Endothelial cell of umbilical vein (primary cell): ENCODE measurements around the gene KIAA2012. TPM values are rescaled to one million over a fixed set of nuclear protein-coding genes. Genes with fewer than 3 reads are reported as not detected.
A peak's percentile ranks its signal among the peaks of the same experiment; 100 is the strongest.

Experiments
- BruUV-seq: library from RNA; stranded (reverse); fragments of 400-500 nt; replicated peaks from 2 replicates; lab custom pipeline; 2021; lab: Mats Ljungman, UMichigan
- CTCF ChIA-PET: fragments of 300-600, 350-600 bp; sonication (Branson Sonifier 250); formaldehyde crosslinking; loops from one replicate; lab custom pipeline; 2021; ENCODE audit warnings: antibody characterized with exemption, inconsistent platforms; lab: Charles Lee
- POLR2A ChIA-PET: fragments of 300-600, 350-600 bp; sonication (Branson Sonifier 250); formaldehyde crosslinking; loops from one replicate; lab custom pipeline; 2021; ENCODE audit warnings: antibody characterized with exemption, inconsistent platforms; lab: Charles Lee
- DNase-seq: peaks from one replicate; pipeline ENCODE4 v3.0.0-alpha.2; 2011; ENCODE audit warnings: low read depth, low spot score
- FAIRE-seq: peaks from 2 replicates; lab custom pipeline; 2011; peaks lifted over from hg19 to GRCh38; lab: Jason Lieb, UNC
- H2AFZ ChIP-seq: 2 replicates; pipeline ENCODE4 v1.6.0; 2012; ENCODE audit warnings: low read depth, low read length, control low read depth, inconsistent platforms
- H3K27ac ChIP-seq: 2 replicates; pipeline ENCODE4 v1.5.1; 2011; ENCODE audit warnings: low read depth, mild to moderate bottlenecking, control low read depth, low read length, moderate library complexity; ENCODE audit not compliant: insufficient read depth
- H3K27me3 ChIP-seq, 2 experiments: 2 replicates each; pipeline versions ENCODE4 v1.6.0 to v1.6.1; 2011; ENCODE audit warnings: low read length in 2 of 2, mixed read lengths in 1 of 2; ENCODE audit not compliant: control insufficient read depth in 2 of 2, insufficient read depth in 2 of 2
- H3K36me3 ChIP-seq, 2 experiments: 2 replicates in 1 of 2; 3 replicates in 1 of 2; pipeline ENCODE4 v1.5.1; 2011; ENCODE audit warnings: low read length in 2 of 2, mild to moderate bottlenecking in 1 of 2, moderate library complexity in 1 of 2; ENCODE audit not compliant: control insufficient read depth in 2 of 2, insufficient read depth in 2 of 2; ENCODE audit errors: extremely low read depth in 1 of 2
- H3K4me1 ChIP-seq: 3 replicates; pipeline ENCODE4 v1.5.1; 2011; ENCODE audit warnings: mild to moderate bottlenecking, low read length; ENCODE audit not compliant: control insufficient read depth, insufficient read depth; ENCODE audit errors: extremely low read depth
- H3K4me2 ChIP-seq: 2 replicates; pipeline ENCODE4 v1.6.1; 2011; ENCODE audit warnings: low read length, control low read depth, mixed read lengths; ENCODE audit not compliant: insufficient read depth
- H3K4me3 ChIP-seq, 3 experiments: fragments of 200-600 bp in 1 of 3; sonication (generic), shearing (Covaris generic) in 1 of 3; replicated peaks in 1 of 3; 2 replicates each; pipeline ENCODE4 v1.5.1; 2011 to 2016; ENCODE audit warnings: control low read depth in 3 of 3, low read length in 3 of 3, mild to moderate bottlenecking in 2 of 3, inconsistent platforms in 1 of 3, low read depth in 1 of 3, moderate library complexity in 1 of 3; ENCODE audit not compliant: insufficient read depth in 1 of 3
- H3K79me2 ChIP-seq: 2 replicates; pipeline ENCODE4 v1.6.0; 2012; ENCODE audit warnings: low read length, inconsistent platforms; ENCODE audit not compliant: control insufficient read depth, insufficient read depth
- H3K9ac ChIP-seq: replicated peaks from 2 replicates; pipeline ENCODE3; 2011; ENCODE audit warnings: low read length, control low read depth; ENCODE audit not compliant: insufficient read depth; ENCODE audit errors: extremely low read depth
- H3K9me1 ChIP-seq: replicated peaks from 3 replicates; pipeline ENCODE4 v1.6.0; 2011; ENCODE audit warnings: mild to moderate bottlenecking, low read length; ENCODE audit not compliant: control insufficient read depth, insufficient read depth; ENCODE audit errors: extremely low read depth
- H3K9me3 ChIP-seq: replicated peaks from 2 replicates; pipeline ENCODE4 v1.5.1; 2012; ENCODE audit warnings: low read length, inconsistent platforms; ENCODE audit not compliant: control insufficient read depth, insufficient read depth
- H4K20me1 ChIP-seq: replicated peaks from 2 replicates; pipeline ENCODE3; 2011; ENCODE audit warnings: mild to moderate bottlenecking, low read length; ENCODE audit not compliant: control insufficient read depth, insufficient read depth; ENCODE audit errors: extremely low read depth
- EZH2 ChIP-seq: IDR thresholded peaks from 2 replicates; pipeline ENCODE4 v1.6.1; 2012; ENCODE audit warnings: borderline replicate concordance, low read depth, mild to moderate bottlenecking, moderate library complexity, low read length, inconsistent platforms; ENCODE audit not compliant: severe bottlenecking
- FOS ChIP-seq: IDR thresholded peaks from 2 replicates; pipeline ENCODE4 v1.6.1; 2011; ENCODE audit warnings: mild to moderate bottlenecking, low read length, moderate library complexity, borderline replicate concordance; ENCODE audit not compliant: insufficient read depth
- MYC ChIP-seq: IDR thresholded peaks from one replicate; pipeline ENCODE4 v1.6.1; 2011; ENCODE audit warnings: mild to moderate bottlenecking, low read depth, low read length
- POLR2A ChIP-seq: IDR thresholded peaks from 2 replicates; pipeline ENCODE4 v1.6.1; 2012; ENCODE audit warnings: low read depth, mild to moderate bottlenecking, control low read depth, low read length
- dilution Hi-C: fragments of 300-500 bp; cut with MboI; formaldehyde crosslinking; loops from one replicate; pipeline ENCODE4 v1.15.0; 2019; ENCODE audit warnings: low sequenced_read_pairs; ENCODE audit not compliant: extremely low pct_ligation_motif_present
- intact Hi-C: fragments of 100-400 bp; cut with micrococcal nuclease; formaldehyde crosslinking; loops from one replicate; pipeline ENCODE4 v1.10.0; 2022
- polyA plus RNA-seq, 4 experiments: library from polyadenylated mRNA; depleted of rRNA in 3 of 4; stranded (reverse) in 3 of 4; unstranded in 1 of 4; fragments of >200 nt; gene quantifications; 2 replicates each; pipeline versions ENCODE4 v1.2.1 to v1.2.3, GENCODE V29; 2011 to 2012; ENCODE audit warnings: missing spikeins in 1 of 4
- total RNA-seq: library from RNA; stranded (reverse); gene quantifications from 2 replicates; pipeline ENCODE4 v1.2.3, GENCODE V29; 2021
- TF ChIP-seq, protein P1 (sequence below), 2 donors: IDR thresholded peaks; 1 replicate in 1 of 2; 2 replicates in 1 of 2; pipeline ENCODE4 v1.5.1; 2011; ENCODE audit warnings: low read length in 2 of 2, mild to moderate bottlenecking in 2 of 2, moderate library complexity in 2 of 2, control low read depth in 1 of 2, inconsistent platforms in 1 of 2, low read depth in 1 of 2; ENCODE audit not compliant: insufficient read depth in 1 of 2; ENCODE audit errors: extremely low read depth in 1 of 2

KIAA2012 gene
- total and polyA plus RNA-seq, 2 donors (not counting 3 experiments of a cell fraction or from before 2014, with no cell fraction given): not detected

DNA sequence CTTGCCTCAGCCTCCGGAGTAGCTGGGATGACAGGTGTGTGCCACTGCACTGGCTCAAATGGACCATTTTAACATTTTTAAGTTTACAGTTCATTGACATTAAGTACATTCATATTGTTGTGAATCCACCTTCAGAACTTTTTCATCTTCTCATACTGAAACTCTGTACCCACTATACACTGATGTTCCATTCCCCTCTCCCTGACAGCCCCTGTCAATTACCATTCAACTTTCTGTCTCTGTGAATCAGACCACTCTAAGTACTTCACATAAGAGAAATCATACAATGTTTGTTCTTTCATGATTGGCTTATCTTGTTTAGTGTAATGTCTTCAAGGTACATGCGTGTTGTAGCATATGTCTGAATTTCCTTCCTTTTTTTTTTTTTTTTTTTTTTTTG, 1.9 kb upstream of the KIAA2012 start:
- FAIRE-seq: no peak
- Histone ChIP-seq H3K4me2 (no peak overlapping the region), H3K27me3 (peaks cover 9 to 20% of the 10 kb centered on the region in 2 experiments), H2AFZ (no peak overlapping the region), H3K9me3 (no peaks in the 10 kb centered on the region), H3K4me3 (no peak overlapping the region), H3K79me2 (no peaks in the 10 kb centered on the region), H4K20me1 (no peaks in the 10 kb centered on the region), H3K9me1 (no peaks in the 10 kb centered on the region), H3K9ac (no peak overlapping the region), H3K27ac (no peak overlapping the region), H3K4me1 (no peaks in the 10 kb centered on the region), H3K36me3 (no peaks in the 10 kb centered on the region)
- dilution Hi-C loops (no loop called here), intact Hi-C loops (no loop called here)
- ChIA-PET CTCF (no interaction called here), POLR2A (no interaction called here)
- DNase-seq: no peak
- no peak for TF ChIP-seq MYC
- no peak for TF ChIP-seq FOS
- BruUV-seq: no TSS peak

DNA sequence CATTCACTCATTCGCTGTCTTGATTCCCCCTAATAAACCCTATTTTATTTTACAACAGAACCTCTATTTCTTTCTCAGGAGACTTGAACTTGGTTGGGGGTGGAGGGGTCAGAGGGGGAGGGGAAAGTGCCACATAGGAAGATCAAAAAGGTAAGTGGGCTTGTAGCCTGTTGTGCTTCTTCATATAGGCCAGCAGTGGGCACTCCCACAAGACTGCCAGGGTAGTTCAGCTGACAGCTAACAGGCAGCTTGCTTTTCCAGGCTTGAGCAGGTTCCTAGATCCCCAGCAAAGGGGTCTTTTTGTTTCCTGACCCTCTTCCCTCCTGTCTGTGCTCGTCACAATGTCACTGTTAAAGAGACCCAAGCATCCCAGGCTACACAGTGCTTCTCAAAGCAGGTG, 829 bp upstream of the KIAA2012 start:
- H3K9me3 ChIP-seq: no peaks in the 10 kb centered on the region
- H3K27ac ChIP-seq: no peak overlapping the region
- no TSS peak for BruUV-seq
- DNase-seq (no peak), FAIRE-seq (no peak)
- no peak overlapping the region for H2AFZ ChIP-seq
- peaks cover 9 to 17% of the 10 kb centered on the region in 2 experiments for H3K27me3 ChIP-seq
- H3K4me2 ChIP-seq: no peak overlapping the region
- intact Hi-C loops (no loop called here), dilution Hi-C loops (no loop called here)
- H3K4me3 ChIP-seq: no peak overlapping the region
- H3K79me2 ChIP-seq: no peaks in the 10 kb centered on the region
- H3K4me1 ChIP-seq: no peaks in the 10 kb centered on the region
- H3K9me1 ChIP-seq: no peaks in the 10 kb centered on the region
- CTCF ChIA-PET: interaction anchor here (2.2 kb wide), 1 partner anchor 212 kb away, joined by 5 read pairs; no protein-coding TSS in a partner anchor
- POLR2A ChIA-PET: no interaction called here
- no peaks in the 10 kb centered on the region for H3K36me3 ChIP-seq
- TF ChIP-seq EZH2 (no peak), POLR2A (no peak)
- TF ChIP-seq, protein P1, sequence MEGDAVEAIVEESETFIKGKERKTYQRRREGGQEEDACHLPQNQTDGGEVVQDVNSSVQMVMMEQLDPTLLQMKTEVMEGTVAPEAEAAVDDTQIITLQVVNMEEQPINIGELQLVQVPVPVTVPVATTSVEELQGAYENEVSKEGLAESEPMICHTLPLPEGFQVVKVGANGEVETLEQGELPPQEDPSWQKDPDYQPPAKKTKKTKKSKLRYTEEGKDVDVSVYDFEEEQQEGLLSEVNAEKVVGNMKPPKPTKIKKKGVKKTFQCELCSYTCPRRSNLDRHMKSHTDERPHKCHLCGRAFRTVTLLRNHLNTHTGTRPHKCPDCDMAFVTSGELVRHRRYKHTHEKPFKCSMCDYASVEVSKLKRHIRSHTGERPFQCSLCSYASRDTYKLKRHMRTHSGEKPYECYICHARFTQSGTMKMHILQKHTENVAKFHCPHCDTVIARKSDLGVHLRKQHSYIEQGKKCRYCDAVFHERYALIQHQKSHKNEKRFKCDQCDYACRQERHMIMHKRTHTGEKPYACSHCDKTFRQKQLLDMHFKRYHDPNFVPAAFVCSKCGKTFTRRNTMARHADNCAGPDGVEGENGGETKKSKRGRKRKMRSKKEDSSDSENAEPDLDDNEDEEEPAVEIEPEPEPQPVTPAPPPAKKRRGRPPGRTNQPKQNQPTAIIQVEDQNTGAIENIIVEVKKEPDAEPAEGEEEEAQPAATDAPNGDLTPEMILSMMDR (IDR thresholded peaks at IDR 0.05; ENCODE audit: extremely low read depth in 1 of 2, insufficient read depth in 1 of 2, low read depth in 1 of 2, low read length in 2 of 2): peak in 1 of 2 donors; percentile 21
- no peak overlapping the region for H3K9ac ChIP-seq
- H4K20me1 ChIP-seq: no peaks in the 10 kb centered on the region
